CMK (cell line): ENCODE results near the gene USP2.

Experiments
- DNase-seq: peaks from one replicate; pipeline ENCODE4 v3.0.0-alpha.2; 2010; ENCODE audit warnings: low read depth

The USP2 gene

GRCh38 chr11:119341222-119342022, 40.1 kb downstream of the USP2 start:
- no peak for DNase-seq

- no peak for DNase-seq
Measured at GRCh38 chr11:119340335-119341221, 40.9 kb downstream of the USP2 start, which contains the start of gene C1QTNF5. TSS of gene C1QTNF5 (minus strand) at chr11:119340883. CDS start at chr11:119340397, 486 bp downstream.

GRCh38 chr11:119339589-119340334, 41.7 kb downstream of the USP2 start:
- DNase-seq, result no peak

GRCh38 chr11:119338965-119339588, 42.4 kb downstream of the USP2 start:
- DNase-seq, result no peak

- DNase-seq, result no peak
Measured at GRCh38 chr11:119338318-119338890, 43.1 kb downstream of the USP2 start.

- DNase-seq, result no peak
Measured at GRCh38 chr11:119337581-119338317, 43.7 kb downstream of the USP2 start.

- DNase-seq, result no peak
Measured at GRCh38 chr11:119336744-119337469, 44.6 kb downstream of the USP2 start.

- no peak for DNase-seq
Measured at GRCh38 chr11:119335655-119336543, 45.6 kb downstream of the USP2 start.

- DNase-seq, result no peak
Measured at GRCh38 chr11:119335091-119335654, 46.3 kb downstream of the USP2 start.

GRCh38 chr11:119334174-119334930, 47.1 kb downstream of the USP2 start, which contains the start of gene RNF26:
TSS of gene RNF26 (plus strand) at chr11:119334527. CDS start at chr11:119335123, 596 bp downstream.
- peak; percentile 97 for DNase-seq

- no peak for DNase-seq
Measured at GRCh38 chr11:119332111-119332765, 49.3 kb downstream of the USP2 start.

- DNase-seq, result no peak
Measured at GRCh38 chr11:119330237-119330636, 51.3 kb downstream of the USP2 start.

GRCh38 chr11:119329320-119329719, 52.2 kb downstream of the USP2 start:
- DNase-seq, result no peak

- no peak for DNase-seq
Measured at GRCh38 chr11:119324189-119324588, 57.3 kb downstream of the USP2 start.

GRCh38 chr11:119323532-119324033, 57.9 kb downstream of the USP2 start:
- DNase-seq, result no peak

- DNase-seq, result no peak
Measured at GRCh38 chr11:119322921-119323531, 58.5 kb downstream of the USP2 start.

- DNase-seq, result no peak
Measured at GRCh38 chr11:119322360-119322739, 59.1 kb downstream of the USP2 start.
